Hepatocyte (in vitro differentiated cells): Measurements from ENCODE around the gene BLOC1S3. TPM values are rescaled to one million over a fixed set of nuclear protein-coding genes. Genes with fewer than 3 reads are reported as not detected.
A peak's percentile ranks its signal among the peaks of the same experiment; 100 is the strongest.

Experiments used
- DNase-seq: peaks from one replicate; pipeline ENCODE4 v3.0.0-alpha.2; 2016; ENCODE audit warnings: low spot score
- H2AFZ ChIP-seq: fragments of 200-600 bp; sonication (generic); 2 replicates; pipeline ENCODE4 v1.6.0; 2016; ENCODE audit warnings: antibody characterized with exemption, mild to moderate bottlenecking
- H3K27ac ChIP-seq: fragments of 200-600 bp; sonication (generic); 2 replicates; pipeline ENCODE4 v1.5.1; 2016; ENCODE audit warnings: mild to moderate bottlenecking
- H3K27me3 ChIP-seq: fragments of 200-600 bp; sonication (generic); 2 replicates; pipeline ENCODE4 v1.6.1; 2016
- H3K36me3 ChIP-seq: fragments of 200-600 bp; sonication (generic); replicated peaks from 2 replicates; pipeline ENCODE4 v1.5.1; 2016; ENCODE audit warnings: low read depth; ENCODE audit not compliant: insufficient read depth
- H3K4me1 ChIP-seq: fragments of 200-600 bp; sonication (generic); 2 replicates; pipeline ENCODE4 v1.5.1; 2016; ENCODE audit warnings: mild to moderate bottlenecking, moderate library complexity; ENCODE audit not compliant: insufficient read depth
- H3K4me2 ChIP-seq: fragments of 200-600 bp; sonication (generic); 2 replicates; pipeline ENCODE4 v1.6.0; 2016
- H3K4me3 ChIP-seq: fragments of 200-600 bp; sonication (generic); 2 replicates; pipeline ENCODE4 v1.5.1; 2016; ENCODE audit warnings: mild to moderate bottlenecking
- H3K79me2 ChIP-seq: fragments of 200-600 bp; sonication (generic); 2 replicates; pipeline ENCODE4 v1.6.0; 2017; ENCODE audit warnings: mild to moderate bottlenecking
- H3K9me2 ChIP-seq: fragments of 200-600 bp; sonication (generic); replicated peaks from 2 replicates; pipeline ENCODE4 v1.6.0; 2017; ENCODE audit warnings: mild to moderate bottlenecking; ENCODE audit not compliant: insufficient read depth
- H3K9me3 ChIP-seq: fragments of 200-600 bp; sonication (generic); 2 replicates; pipeline ENCODE4 v1.5.1; 2016; ENCODE audit warnings: low read depth, mild to moderate bottlenecking
- H4K20me1 ChIP-seq: fragments of 200-600 bp; sonication (generic); 2 replicates; pipeline ENCODE4 v1.6.0; 2016; ENCODE audit warnings: mild to moderate bottlenecking; ENCODE audit not compliant: insufficient read depth, poor library complexity, severe bottlenecking
- CTCF ChIP-seq: fragments of 200-600 bp; sonication (generic); IDR thresholded peaks from 2 replicates; pipeline ENCODE4 v1.5.1; 2016; ENCODE audit warnings: antibody characterized with exemption, mild to moderate bottlenecking; ENCODE audit not compliant: poor library complexity
- EZH2 ChIP-seq: fragments of 200-600 bp; sonication (generic); IDR thresholded peaks from 2 replicates; pipeline ENCODE4 v1.6.1; 2016; ENCODE audit warnings: antibody characterized with exemption, mild to moderate bottlenecking, borderline replicate concordance
- EZH2phosphoT487 ChIP-seq: fragments of 200-600 bp; sonication (generic); IDR thresholded peaks from one replicate; pipeline ENCODE4 v1.6.1; 2018; ENCODE audit warnings: antibody characterized with exemption, mild to moderate bottlenecking, low read depth, moderate library complexity; ENCODE audit not compliant: unreplicated experiment, severe bottlenecking
- WGBS: methylation state at CpG from one replicate; pipeline ENCODE4 v1.1.6; 2016; ENCODE audit warnings: low lambda C conversion rate; ENCODE audit errors: missing lambda C conversion rate; 5-methylcytosine and 5-hydroxymethylcytosine counted together
- polyA plus RNA-seq: library from polyadenylated mRNA; unstranded; fragments of >200 nt; fragmentation: Nextera tagmentation; extraction: Ambion mirVana; gene quantifications from 2 replicates; pipeline ENCODE4 v1.2.1, GENCODE V29; 2016
- total RNA-seq: library from RNA; depleted of rRNA; stranded (reverse); fragments of >200 nt; gene quantifications from 2 replicates; pipeline ENCODE4 v1.2.3, GENCODE V29; 2014

The BLOC1S3 gene
- total and polyA plus RNA-seq, 2 experiments from 2014 or later: 8.4 to 17.1 TPM

DNA sequence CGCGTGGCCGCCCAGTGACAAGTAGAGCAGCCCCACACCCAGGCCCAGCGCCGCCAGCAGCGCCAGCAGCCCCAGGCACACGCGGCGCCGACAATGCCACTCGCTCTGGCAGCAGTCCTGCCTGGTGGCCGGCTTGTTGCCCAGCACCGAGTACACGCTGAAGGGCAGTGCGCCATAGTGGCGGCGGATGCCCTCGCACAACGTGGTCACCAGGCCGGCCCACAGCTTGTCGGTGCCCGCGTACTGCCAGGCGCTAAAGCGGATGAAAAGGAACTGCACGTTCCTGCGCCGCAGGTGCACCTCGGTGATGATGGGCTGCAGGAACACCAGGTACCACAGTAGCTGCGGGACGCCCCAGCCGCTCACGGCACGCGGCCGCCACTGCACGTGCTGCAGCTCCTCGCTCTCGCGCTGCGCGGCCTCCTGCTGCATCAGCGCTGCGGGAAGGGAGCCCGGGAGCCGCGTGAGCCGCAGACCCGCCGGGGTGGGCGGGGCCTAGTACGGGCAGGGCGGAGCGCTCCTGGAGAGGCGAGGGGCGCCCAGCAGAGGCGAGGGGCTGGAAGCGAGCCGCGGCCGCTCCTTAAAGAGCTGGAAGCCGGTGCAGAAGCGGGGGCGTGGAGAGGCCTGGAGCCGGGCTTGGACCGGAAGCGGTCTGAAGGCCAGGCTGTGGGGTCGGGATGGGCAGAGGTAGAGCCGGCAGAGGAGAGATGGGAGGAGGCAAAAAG lies 25.1 kb upstream of the BLOC1S3 start:
- no peaks in the 10 kb centered on the region for H3K79me2 ChIP-seq
- peak; percentile 28 for TF ChIP-seq EZH2
- no peak for TF ChIP-seq CTCF
- no peaks in the 10 kb centered on the region for H3K9me3 ChIP-seq
- H3K9me2 ChIP-seq: no peaks in the 10 kb centered on the region
- 12% methylated on average over 62 of the region's 69 CpGs for WGBS
- peak; percentile 84 for DNase-seq
- H3K4me1 ChIP-seq: peaks cover 15% of the 10 kb centered on the region
- peaks cover 21% of the 10 kb centered on the region for H3K27me3 ChIP-seq
- H4K20me1 ChIP-seq: no peaks in the 10 kb centered on the region
- no peaks in the 10 kb centered on the region for H3K36me3 ChIP-seq
- no peak overlapping the region for H3K27ac ChIP-seq
- peak overlapping the region; percentile 81 for H3K4me2 ChIP-seq
- no peak overlapping the region for H2AFZ ChIP-seq
- H3K4me3 ChIP-seq: no peak overlapping the region

DNA sequence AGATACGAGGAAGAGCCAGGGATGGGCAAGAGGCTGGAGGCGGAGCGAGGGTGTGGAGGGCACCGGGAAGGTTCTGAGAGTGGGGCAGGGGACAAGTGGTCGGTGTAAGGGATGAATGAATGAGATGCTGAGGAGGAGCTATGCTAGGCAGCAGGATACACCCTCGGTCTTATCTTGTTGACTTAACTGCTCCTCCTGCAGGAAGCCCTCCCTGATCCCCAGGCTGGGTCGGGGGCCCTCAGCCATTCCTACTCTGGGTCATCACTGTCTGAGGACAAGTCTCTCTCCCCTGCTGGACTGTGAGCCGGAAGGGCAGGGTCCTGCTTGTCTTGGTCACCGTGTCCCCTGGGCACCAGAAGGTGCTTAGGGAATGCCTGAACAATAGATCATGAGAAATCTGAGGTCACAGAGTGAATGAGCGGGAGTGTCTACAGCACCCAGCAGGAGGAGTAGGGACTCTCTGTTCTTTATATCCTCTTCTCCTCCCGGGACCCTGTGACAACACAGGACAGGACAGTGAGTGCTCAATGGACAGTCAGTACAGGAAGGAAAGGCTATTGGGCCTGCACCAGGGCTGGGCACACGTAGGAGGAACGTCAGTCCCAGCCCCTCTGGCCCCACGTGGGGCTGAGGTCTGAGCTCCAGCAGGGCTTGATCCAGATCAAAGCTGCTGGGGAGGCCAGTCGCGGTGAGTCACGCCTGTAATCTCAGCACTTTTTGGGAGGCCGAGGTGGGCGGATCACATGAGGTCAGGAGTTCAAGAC lies 24.3 kb upstream of the BLOC1S3 start:
- no peaks in the 10 kb centered on the region for H3K9me3 ChIP-seq
- peaks cover 21% of the 10 kb centered on the region for H3K27me3 ChIP-seq
- H3K27ac ChIP-seq: no peak overlapping the region
- peak overlapping the region; percentile 81 for H3K4me2 ChIP-seq
- H3K4me3 ChIP-seq: no peak overlapping the region
- H3K9me2 ChIP-seq: no peaks in the 10 kb centered on the region
- no peaks in the 10 kb centered on the region for H4K20me1 ChIP-seq
- H3K79me2 ChIP-seq: no peaks in the 10 kb centered on the region
- peaks cover 15% of the 10 kb centered on the region for H3K4me1 ChIP-seq
- 34% methylated on average over 19 of the region's 19 CpGs for WGBS
- H3K36me3 ChIP-seq: no peaks in the 10 kb centered on the region
- TF ChIP-seq EZH2phosphoT487 (no peak), CTCF (no peak), EZH2 (no peak)
- peak; percentile 76 for DNase-seq
- H2AFZ ChIP-seq: no peak overlapping the region

- no peak overlapping the region for H3K4me3 ChIP-seq
- H4K20me1 ChIP-seq: no peaks in the 10 kb centered on the region
- no peak for DNase-seq
- H3K27ac ChIP-seq: no peak overlapping the region
- H3K9me2 ChIP-seq: no peaks in the 10 kb centered on the region
- no peaks in the 10 kb centered on the region for H3K79me2 ChIP-seq
- WGBS: 75% methylated on average over 11 of the region's 11 CpGs
- H3K9me3 ChIP-seq: no peaks in the 10 kb centered on the region
- no peak for TF ChIP-seq EZH2
- no peak for TF ChIP-seq CTCF
- no peak for TF ChIP-seq EZH2phosphoT487
- no peak overlapping the region for H3K4me2 ChIP-seq
- peaks cover 21% of the 10 kb centered on the region for H3K27me3 ChIP-seq
- H3K4me1 ChIP-seq: peaks cover 15% of the 10 kb centered on the region
- H2AFZ ChIP-seq: no peak overlapping the region
- H3K36me3 ChIP-seq: no peaks in the 10 kb centered on the region
Observed at GRCh38 chr19:45156011-45156630, 22.5 kb upstream of the BLOC1S3 start.
